Bronchial epithelial cell (primary cell): ENCODE data around the gene TBXA2R. TPM values are rescaled to one million over a fixed set of nuclear protein-coding genes. Genes with fewer than 3 reads are reported as not detected.
"Not testable (repeated sequence)": the region's sequence is repeated elsewhere in the genome, so short reads cannot be mapped to it uniquely, and the experiment has no call there.

Experiments
- DNase-seq: peaks from one replicate; pipeline ENCODE4 v3.0.0-alpha.2; 2010; ENCODE audit warnings: low read depth
- FAIRE-seq: peaks from 2 replicates; lab custom pipeline; 2011; peaks lifted over from hg19 to GRCh38; lab: Jason Lieb, UNC
- H3K27me3 ChIP-seq: 2 replicates; pipeline ENCODE4 v1.5.1; 2011; ENCODE audit warnings: low read length; ENCODE audit not compliant: control insufficient read depth, insufficient read depth
- H3K36me3 ChIP-seq: 2 replicates; pipeline ENCODE4 v1.5.1; 2011; ENCODE audit warnings: low read length; ENCODE audit not compliant: control insufficient read depth, insufficient read depth
- H3K4me3 ChIP-seq: 2 replicates; pipeline ENCODE4 v1.5.1; 2011; ENCODE audit warnings: mild to moderate bottlenecking, low read depth, low read length, control low read depth
- total RNA-seq: library from RNA; depleted of rRNA; stranded (reverse); fragments of >200 nt; gene quantifications from 2 replicates; pipeline ENCODE4 v1.2.1, GENCODE V29; 2014
- TF ChIP-seq, protein P1 (sequence below): IDR thresholded peaks from 2 replicates; pipeline ENCODE4 v1.5.1; 2011; ENCODE audit warnings: mild to moderate bottlenecking, moderate library complexity, low read length, control low read depth, inconsistent platforms; ENCODE audit not compliant: insufficient read depth, severe bottlenecking

The TBXA2R gene
- total RNA-seq, 1 donor from 2014 or later, result not detected

DNA sequence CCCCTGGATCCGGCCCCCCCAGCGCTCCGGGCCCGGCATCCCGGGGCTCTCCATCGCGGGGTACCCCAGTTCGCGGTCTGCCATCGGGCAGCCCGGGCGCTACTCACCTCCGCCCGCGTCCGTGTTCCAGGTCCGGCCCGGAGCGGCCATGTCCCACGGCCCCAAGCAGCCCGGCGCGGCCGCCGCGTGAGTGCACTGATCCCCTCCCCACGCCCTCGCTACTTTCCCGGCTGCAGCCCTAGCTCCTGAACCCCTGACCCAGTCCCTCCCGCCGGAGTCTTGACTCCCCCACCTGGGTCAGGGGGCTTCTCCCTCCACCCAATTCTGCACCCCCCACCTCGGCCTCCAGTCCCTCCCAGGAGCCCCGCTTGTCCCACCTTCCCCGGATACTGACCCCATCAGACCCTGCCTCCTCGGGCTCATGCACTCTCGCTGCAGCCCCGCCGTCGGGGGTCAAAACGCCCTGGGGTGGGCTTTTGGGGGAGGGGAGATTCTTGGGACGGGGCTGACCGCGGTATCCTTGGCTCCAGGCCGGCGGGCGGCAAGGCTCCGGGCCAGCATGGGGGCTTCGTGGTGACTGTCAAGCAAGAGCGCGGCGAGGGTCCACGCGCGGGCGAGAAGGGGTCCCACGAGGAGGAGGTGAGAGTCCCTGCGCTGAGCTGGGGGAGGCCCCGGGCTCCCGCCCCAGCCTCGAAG lies 33.4 kb downstream of the TBXA2R start:
- H3K27me3 ChIP-seq, result no peaks in the 10 kb centered on the region
- no peak for DNase-seq
- TF ChIP-seq, protein P1, sequence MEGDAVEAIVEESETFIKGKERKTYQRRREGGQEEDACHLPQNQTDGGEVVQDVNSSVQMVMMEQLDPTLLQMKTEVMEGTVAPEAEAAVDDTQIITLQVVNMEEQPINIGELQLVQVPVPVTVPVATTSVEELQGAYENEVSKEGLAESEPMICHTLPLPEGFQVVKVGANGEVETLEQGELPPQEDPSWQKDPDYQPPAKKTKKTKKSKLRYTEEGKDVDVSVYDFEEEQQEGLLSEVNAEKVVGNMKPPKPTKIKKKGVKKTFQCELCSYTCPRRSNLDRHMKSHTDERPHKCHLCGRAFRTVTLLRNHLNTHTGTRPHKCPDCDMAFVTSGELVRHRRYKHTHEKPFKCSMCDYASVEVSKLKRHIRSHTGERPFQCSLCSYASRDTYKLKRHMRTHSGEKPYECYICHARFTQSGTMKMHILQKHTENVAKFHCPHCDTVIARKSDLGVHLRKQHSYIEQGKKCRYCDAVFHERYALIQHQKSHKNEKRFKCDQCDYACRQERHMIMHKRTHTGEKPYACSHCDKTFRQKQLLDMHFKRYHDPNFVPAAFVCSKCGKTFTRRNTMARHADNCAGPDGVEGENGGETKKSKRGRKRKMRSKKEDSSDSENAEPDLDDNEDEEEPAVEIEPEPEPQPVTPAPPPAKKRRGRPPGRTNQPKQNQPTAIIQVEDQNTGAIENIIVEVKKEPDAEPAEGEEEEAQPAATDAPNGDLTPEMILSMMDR, result no peak
- H3K4me3 ChIP-seq, result peak overlapping the region; percentile 92
- FAIRE-seq, result no peak
- peaks cover 6% of the 10 kb centered on the region for H3K36me3 ChIP-seq

DNA sequence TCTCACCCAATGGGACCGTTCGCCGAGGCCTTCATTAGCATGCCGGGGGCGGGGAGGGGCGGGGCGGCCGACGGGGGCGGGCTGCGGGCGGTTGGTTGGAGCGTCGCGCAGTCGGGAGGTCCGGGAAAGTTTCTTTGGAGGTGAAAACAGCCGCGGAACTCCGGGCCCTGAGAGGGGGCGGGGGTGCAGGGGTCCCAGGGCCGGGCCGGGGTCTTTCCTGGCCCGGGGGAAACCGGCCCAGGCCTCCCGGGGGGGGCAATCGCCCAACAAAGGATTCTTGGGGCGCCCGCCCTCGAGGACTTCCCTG lies 33.9 kb downstream of the TBXA2R start, which contains the start of gene HMG20B:
Gene HMG20B, plus strand, starts transcription at position 90 of the 307 bp plus-strand sequence. CDS start 366 bp downstream, outside the sequence.
- TF ChIP-seq, protein P1, result no peak
- peaks cover 6% of the 10 kb centered on the region for H3K36me3 ChIP-seq
- peak within 1 kb of the TSS; percentile 92 for H3K4me3 ChIP-seq
- no peaks in the 10 kb centered on the region for H3K27me3 ChIP-seq
- no peak for FAIRE-seq
- DNase-seq, result no peak

DNA sequence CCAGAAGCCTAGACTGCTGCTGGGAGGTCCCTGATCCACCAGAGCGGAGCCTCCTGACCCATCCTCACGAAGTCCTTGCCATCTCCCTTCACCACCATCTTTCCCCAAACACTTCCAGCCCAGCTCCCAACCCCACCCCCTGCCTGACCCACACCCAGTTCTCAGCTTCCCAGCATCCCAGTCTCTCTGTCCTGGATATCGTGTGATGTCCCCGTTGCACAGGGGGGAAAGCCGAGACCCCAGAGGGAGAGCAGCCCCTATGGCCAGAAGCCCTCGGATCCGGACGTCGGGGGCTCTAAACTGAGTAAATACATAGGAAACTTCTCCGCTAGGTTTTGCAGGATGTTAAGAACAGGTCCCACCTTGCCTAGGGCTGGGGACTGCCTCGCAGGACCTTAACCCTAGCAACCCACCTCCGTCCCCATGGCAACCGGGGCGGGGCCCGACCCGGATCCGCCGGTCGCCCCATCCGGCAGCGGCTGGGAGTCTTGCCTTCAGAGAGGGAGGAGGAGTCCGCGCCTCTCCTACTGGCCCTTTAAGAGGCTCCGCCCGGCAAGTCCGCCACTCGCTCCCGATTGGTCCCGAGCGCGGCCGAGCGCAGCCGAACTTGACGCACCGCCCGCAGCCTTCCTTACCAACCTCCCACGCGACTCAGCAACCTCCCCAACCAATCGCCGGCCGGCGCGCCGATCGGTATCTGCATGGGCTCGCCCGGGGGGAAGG lies 34.4 kb downstream of the TBXA2R start:
- DNase-seq, result peak; percentile 98
- TF ChIP-seq, protein P1, result no peak
- H3K4me3 ChIP-seq, result peak overlapping the region; percentile 36
- H3K36me3 ChIP-seq, result peaks cover 6% of the 10 kb centered on the region
- FAIRE-seq, result no peak
- no peaks in the 10 kb centered on the region for H3K27me3 ChIP-seq

DNA sequence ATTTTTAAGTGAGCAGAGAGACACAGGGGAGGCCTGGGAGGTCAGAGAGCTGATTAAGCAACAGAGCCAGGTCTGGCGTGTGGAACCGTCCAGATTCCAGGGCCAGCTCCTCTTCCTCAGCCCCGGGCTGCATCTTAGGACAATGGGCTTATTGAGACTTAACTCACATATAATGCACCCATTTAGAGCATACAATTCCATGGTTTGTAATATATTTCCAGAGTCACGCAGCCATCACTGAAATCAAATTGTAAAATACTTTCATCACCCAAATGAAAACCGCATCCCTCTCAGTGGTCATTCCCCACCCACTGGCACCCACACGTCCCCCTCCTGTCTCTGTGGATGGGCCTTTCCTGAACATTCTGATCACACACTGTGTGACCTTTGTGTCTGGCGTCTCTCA lies 36.1 kb downstream of the TBXA2R start:
- no peak overlapping the region for H3K4me3 ChIP-seq
- FAIRE-seq, result no peak
- TF ChIP-seq, protein P1, result no peak
- no peak for DNase-seq
- no peaks in the 10 kb centered on the region for H3K27me3 ChIP-seq
- peaks cover 2% of the 10 kb centered on the region for H3K36me3 ChIP-seq

DNA sequence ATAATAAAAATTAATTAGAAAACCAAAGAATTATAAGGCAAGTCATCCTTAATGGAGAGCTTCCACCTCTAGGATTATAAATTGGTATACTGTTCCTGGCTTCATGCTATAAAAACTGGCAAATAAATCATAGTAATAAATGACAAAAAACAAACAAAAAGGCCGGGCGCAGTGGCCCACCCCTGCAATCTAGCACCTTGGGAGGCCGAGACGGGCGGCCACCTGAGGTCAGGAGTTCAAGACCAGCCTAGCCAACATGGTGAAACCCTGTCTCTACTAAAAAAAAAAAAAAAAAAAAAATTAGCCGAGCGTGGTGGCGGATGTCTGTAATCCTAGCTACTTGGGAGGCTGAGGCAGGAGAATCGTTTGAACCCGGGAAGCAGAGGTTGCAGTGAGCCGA lies 36.6 kb downstream of the TBXA2R start:
- H3K27me3 ChIP-seq, H3K4me3 ChIP-seq, DNase-seq, H3K36me3 ChIP-seq, FAIRE-seq: not testable (repeated sequence)

DNA sequence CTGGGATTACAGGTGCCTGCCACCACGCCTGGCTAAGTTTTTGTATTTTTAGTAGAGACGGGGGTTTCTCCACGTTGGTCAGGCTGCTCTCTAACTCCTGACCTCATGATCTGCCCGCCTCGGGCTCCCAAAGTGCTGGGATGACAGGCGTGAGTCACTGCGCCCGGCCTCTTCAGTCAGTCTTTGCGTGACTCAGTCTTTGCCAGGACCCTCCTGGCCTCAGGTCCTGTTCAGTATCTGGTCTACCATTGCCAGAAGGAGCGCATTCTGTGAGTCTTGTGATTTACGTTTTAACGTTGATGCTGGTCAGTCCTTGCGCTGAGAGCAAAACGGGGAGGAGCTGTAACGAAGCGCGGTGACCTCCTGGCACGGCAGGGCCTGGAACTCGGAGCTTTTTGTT lies 41.5 kb downstream of the TBXA2R start:
- DNase-seq, result no peak
- Histone ChIP-seq H3K36me3 (no peaks in the 10 kb centered on the region), H3K4me3 (no peak overlapping the region), H3K27me3 (no peaks in the 10 kb centered on the region)
- TF ChIP-seq, protein P1, result no peak
- no peak for FAIRE-seq
